HepG2 (cell line): Measurements from ENCODE around the gene HELZ. TPM values are rescaled to one million over a fixed set of nuclear protein-coding genes. Genes with fewer than 3 reads are reported as not detected.
A peak's percentile ranks its signal among the peaks of the same experiment; 100 is the strongest.

Source experiments
- ASH2L ChIP-seq: fragments of 300-600, 200-600 bp; sonication (generic); IDR thresholded peaks from 2 replicates; pipeline ENCODE4 v1.7.0; 2017; ENCODE audit warnings: low read depth, mild to moderate bottlenecking, moderate library complexity, mixed read lengths, low read length; ENCODE audit not compliant: insufficient read length
- HHEX ChIP-seq: IDR thresholded peaks from 2 replicates; pipeline ENCODE4 v1.6.1; 2016; ENCODE audit warnings: control low read depth
- HNRNPUL1 ChIP-seq: fragments of 200-400 bp; formaldehyde crosslinking; IDR thresholded peaks from 2 replicates; pipeline ENCODE4 v1.6.1; 2017; ENCODE audit warnings: low read depth, mild to moderate bottlenecking, low read length, moderate library complexity
- MLLT10 ChIP-seq: sonication (generic); formaldehyde crosslinking; IDR thresholded peaks from 2 replicates; pipeline ENCODE4 v1.4.0; 2020; ENCODE audit warnings: missing genetic modification reagents
- PHB2 ChIP-seq: fragments of 450-650 bp; IDR thresholded peaks from 2 replicates; pipeline ENCODE4 v1.6.1; 2018; ENCODE audit not compliant: partially characterized antibody
- SP1 ChIP-seq, 2 experiments: fragments of 450-650 bp in 1 of 2; sonication (generic) in 1 of 2; formaldehyde crosslinking in 1 of 2; IDR thresholded peaks; 2 replicates each; pipeline versions ENCODE4 v1.4.0 to v1.6.1; 2016 to 2020; ENCODE audit warnings: missing genetic modification reagents in 1 of 2
- ZNF10 ChIP-seq: sonication (generic); formaldehyde crosslinking; IDR thresholded peaks from 2 replicates; pipeline ENCODE4 v1.4.0; 2020; ENCODE audit warnings: mild to moderate bottlenecking, low read depth, missing genetic modification reagents, borderline replicate concordance
- ZNF230 ChIP-seq: sonication (generic); formaldehyde crosslinking; IDR thresholded peaks from 2 replicates; pipeline ENCODE4 v1.4.0; 2020; ENCODE audit warnings: mild to moderate bottlenecking, missing genetic modification reagents
- ZNF234 ChIP-seq: sonication (generic); formaldehyde crosslinking; conservative IDR thresholded peaks from 2 replicates; pipeline ENCODE4 v1.5.1; 2020; ENCODE audit warnings: mild to moderate bottlenecking, missing genetic modification reagents
- ZNF768 ChIP-seq: sonication (generic); formaldehyde crosslinking; IDR thresholded peaks from 2 replicates; pipeline ENCODE4 v1.4.0; 2020; ENCODE audit warnings: missing genetic modification reagents
- ZNF781 ChIP-seq: sonication (generic); formaldehyde crosslinking; IDR thresholded peaks from 2 replicates; pipeline ENCODE4 v1.5.1; 2020; ENCODE audit warnings: borderline replicate concordance, mild to moderate bottlenecking, missing genetic modification reagents; ENCODE audit errors: not compliant biosample characterization
- ZNF878 ChIP-seq: sonication (generic); formaldehyde crosslinking; IDR thresholded peaks from 2 replicates; pipeline ENCODE4 v1.8.1; 2023; ENCODE audit warnings: mild to moderate bottlenecking, missing genetic modification reagents, moderate library complexity
- polyA plus RNA-seq, 8 experiments: library from polyadenylated mRNA; depleted of rRNA in 3 of 8; stranded (reverse) in 7 of 8; unstranded in 1 of 8; fragments of >200 nt; fragmentation: Illumina TruSeq in 4 of 8; extraction: Trizol in 4 of 8; gene quantifications; 2 replicates each; pipeline versions ENCODE4 v1.2.1 to v1.2.3, GENCODE V29; 2011 to 2016; ENCODE audit warnings: low read depth in 4 of 8, missing spikeins in 1 of 8, mixed read lengths in 1 of 8; ENCODE audit not compliant: insufficient read depth in 1 of 8
- total RNA-seq, 5 experiments: library from RNA; depleted of rRNA; stranded (reverse); fragments of >200 nt; fragmentation: Illumina TruSeq; extraction: Trizol; gene quantifications; 2 replicates each; pipeline ENCODE4 v1.2.3, GENCODE V29; 2016; ENCODE audit warnings: low read depth in 1 of 5
- TF ChIP-seq, protein P1 (sequence below): sonication (generic); formaldehyde crosslinking; IDR thresholded peaks from 2 replicates; pipeline ENCODE4 v1.4.0; 2020; ENCODE audit warnings: missing genetic modification reagents, borderline replicate concordance
- TF ChIP-seq, protein P2 (sequence below): sonication (generic); formaldehyde crosslinking; IDR thresholded peaks from 2 replicates; pipeline ENCODE4 v1.5.0; 2020; ENCODE audit warnings: missing genetic modification reagents
- TF ChIP-seq, protein P3 (sequence below), 2 experiments: sonication (generic) in 1 of 2; formaldehyde crosslinking in 1 of 2; IDR thresholded peaks; 2 replicates each; pipeline versions ENCODE4 v1.6.1 to v1.9.0; 2014 to 2022; ENCODE audit warnings: antibody characterized with exemption in 1 of 2, borderline replicate concordance in 1 of 2, inconsistent platforms in 1 of 2, low read depth in 1 of 2, missing genetic modification reagents in 1 of 2
- TF ChIP-seq, protein P4 (sequence below): sonication (generic); formaldehyde crosslinking; IDR thresholded peaks from 2 replicates; pipeline ENCODE4 v1.5.0; 2020; ENCODE audit warnings: missing genetic modification reagents, mild to moderate bottlenecking, borderline replicate concordance

Gene HELZ
- total and polyA plus RNA-seq, 2 of the 13 experiments (the other 11 are each of a cell fraction or from before 2014, with no cell fraction given) = 35.3 to 52.4 TPM

DNA sequence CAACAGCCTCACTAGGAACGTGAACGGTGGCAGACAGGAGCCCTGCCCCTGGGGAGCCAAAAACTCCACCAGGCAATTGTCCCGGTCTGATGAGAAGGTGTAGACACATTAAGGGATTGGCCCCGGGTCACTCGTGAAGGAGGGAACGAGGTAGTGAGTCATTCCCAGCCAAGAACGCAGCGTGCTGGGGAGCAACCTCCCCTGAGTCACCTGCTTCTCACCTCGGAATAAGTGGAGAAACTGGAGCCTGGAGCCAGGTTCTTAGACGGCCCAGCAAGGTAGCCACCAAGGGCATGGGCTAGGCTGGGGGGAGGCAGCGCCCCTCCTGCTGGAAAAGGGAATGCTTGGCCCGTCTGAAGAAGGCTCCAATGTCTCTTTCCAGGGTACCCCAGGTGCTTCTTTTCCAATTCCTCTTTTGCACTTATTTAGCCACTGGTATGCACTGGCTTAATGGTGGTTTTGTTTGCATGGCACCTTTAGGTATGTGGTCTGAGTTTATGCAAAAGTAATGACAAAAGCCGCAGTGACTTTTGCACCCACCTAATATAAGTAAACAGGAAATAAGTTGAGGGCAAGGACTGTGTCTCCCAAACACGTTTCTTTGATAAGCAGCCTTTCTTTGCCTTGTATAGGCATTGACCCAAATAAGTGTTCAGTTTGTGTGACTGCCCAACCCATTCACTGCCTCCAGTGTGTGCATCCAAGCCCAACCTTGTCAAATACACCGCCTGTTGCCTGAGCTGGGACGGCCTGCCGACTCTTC, 1.8 kb upstream of the HELZ start (continued):
- peak; percentile 41; the same call in 1 of the 2 replicates for TF ChIP-seq ZNF768 (CRISPR knock-in tag)
- no peak for TF ChIP-seq MLLT10 (CRISPR knock-in tag)
- TF ChIP-seq, protein P1, sequence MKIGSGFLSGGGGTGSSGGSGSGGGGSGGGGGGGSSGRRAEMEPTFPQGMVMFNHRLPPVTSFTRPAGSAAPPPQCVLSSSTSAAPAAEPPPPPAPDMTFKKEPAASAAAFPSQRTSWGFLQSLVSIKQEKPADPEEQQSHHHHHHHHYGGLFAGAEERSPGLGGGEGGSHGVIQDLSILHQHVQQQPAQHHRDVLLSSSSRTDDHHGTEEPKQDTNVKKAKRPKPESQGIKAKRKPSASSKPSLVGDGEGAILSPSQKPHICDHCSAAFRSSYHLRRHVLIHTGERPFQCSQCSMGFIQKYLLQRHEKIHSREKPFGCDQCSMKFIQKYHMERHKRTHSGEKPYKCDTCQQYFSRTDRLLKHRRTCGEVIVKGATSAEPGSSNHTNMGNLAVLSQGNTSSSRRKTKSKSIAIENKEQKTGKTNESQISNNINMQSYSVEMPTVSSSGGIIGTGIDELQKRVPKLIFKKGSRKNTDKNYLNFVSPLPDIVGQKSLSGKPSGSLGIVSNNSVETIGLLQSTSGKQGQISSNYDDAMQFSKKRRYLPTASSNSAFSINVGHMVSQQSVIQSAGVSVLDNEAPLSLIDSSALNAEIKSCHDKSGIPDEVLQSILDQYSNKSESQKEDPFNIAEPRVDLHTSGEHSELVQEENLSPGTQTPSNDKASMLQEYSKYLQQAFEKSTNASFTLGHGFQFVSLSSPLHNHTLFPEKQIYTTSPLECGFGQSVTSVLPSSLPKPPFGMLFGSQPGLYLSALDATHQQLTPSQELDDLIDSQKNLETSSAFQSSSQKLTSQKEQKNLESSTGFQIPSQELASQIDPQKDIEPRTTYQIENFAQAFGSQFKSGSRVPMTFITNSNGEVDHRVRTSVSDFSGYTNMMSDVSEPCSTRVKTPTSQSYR (CRISPR knock-in tag) = no peak; the same call in 1 of the 2 replicates
- TF ChIP-seq, protein P2, sequence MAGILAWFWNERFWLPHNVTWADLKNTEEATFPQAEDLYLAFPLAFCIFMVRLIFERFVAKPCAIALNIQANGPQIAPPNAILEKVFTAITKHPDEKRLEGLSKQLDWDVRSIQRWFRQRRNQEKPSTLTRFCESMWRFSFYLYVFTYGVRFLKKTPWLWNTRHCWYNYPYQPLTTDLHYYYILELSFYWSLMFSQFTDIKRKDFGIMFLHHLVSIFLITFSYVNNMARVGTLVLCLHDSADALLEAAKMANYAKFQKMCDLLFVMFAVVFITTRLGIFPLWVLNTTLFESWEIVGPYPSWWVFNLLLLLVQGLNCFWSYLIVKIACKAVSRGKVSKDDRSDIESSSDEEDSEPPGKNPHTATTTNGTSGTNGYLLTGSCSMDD (CRISPR knock-in tag) = no peak
- TF ChIP-seq SP1 (IDR thresholded peaks at IDR 0.05) = no peak
- no peak for TF ChIP-seq SP1 (CRISPR knock-in tag; IDR thresholded peaks at IDR 0.05)
- TF ChIP-seq HHEX (CRISPR knock-in tag) = peak; percentile 44; the same call in 1 of the 2 replicates
- TF ChIP-seq ZNF234 = no peak
- no peak for TF ChIP-seq ASH2L
- peak; percentile 81; the same call in 1 of the 2 replicates for TF ChIP-seq ZNF878 (CRISPR knock-in tag)
- TF ChIP-seq PHB2 = no peak
- no peak for TF ChIP-seq ZNF781 (CRISPR knock-in tag)
- no peak for TF ChIP-seq HNRNPUL1
- TF ChIP-seq ZNF230 (CRISPR knock-in tag) = no peak; the same call in 1 of the 2 replicates
- TF ChIP-seq, protein P3, sequence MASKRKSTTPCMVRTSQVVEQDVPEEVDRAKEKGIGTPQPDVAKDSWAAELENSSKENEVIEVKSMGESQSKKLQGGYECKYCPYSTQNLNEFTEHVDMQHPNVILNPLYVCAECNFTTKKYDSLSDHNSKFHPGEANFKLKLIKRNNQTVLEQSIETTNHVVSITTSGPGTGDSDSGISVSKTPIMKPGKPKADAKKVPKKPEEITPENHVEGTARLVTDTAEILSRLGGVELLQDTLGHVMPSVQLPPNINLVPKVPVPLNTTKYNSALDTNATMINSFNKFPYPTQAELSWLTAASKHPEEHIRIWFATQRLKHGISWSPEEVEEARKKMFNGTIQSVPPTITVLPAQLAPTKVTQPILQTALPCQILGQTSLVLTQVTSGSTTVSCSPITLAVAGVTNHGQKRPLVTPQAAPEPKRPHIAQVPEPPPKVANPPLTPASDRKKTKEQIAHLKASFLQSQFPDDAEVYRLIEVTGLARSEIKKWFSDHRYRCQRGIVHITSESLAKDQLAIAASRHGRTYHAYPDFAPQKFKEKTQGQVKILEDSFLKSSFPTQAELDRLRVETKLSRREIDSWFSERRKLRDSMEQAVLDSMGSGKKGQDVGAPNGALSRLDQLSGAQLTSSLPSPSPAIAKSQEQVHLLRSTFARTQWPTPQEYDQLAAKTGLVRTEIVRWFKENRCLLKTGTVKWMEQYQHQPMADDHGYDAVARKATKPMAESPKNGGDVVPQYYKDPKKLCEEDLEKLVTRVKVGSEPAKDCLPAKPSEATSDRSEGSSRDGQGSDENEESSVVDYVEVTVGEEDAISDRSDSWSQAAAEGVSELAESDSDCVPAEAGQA (IDR thresholded peaks at IDR 0.05; ENCODE audit: low read depth) = no peak
- TF ChIP-seq, protein P3 (CRISPR knock-in tag; IDR thresholded peaks at IDR 0.05; ENCODE audit: borderline replicate concordance) = no peak
- TF ChIP-seq ZNF10 (CRISPR knock-in tag) = no peak
- TF ChIP-seq, protein P4, sequence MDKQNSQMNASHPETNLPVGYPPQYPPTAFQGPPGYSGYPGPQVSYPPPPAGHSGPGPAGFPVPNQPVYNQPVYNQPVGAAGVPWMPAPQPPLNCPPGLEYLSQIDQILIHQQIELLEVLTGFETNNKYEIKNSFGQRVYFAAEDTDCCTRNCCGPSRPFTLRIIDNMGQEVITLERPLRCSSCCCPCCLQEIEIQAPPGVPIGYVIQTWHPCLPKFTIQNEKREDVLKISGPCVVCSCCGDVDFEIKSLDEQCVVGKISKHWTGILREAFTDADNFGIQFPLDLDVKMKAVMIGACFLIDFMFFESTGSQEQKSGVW = no peak
